ENCODE results near the gene NME1. TPM values are rescaled to one million over a fixed set of nuclear protein-coding genes. Genes with fewer than 3 reads are reported as not detected.

NME1 gene
- total and polyA plus RNA-seq, 2 donors (not counting 3 experiments of a cell fraction or from before 2014, with no cell fraction given): 214 to 326 TPM

DNA sequence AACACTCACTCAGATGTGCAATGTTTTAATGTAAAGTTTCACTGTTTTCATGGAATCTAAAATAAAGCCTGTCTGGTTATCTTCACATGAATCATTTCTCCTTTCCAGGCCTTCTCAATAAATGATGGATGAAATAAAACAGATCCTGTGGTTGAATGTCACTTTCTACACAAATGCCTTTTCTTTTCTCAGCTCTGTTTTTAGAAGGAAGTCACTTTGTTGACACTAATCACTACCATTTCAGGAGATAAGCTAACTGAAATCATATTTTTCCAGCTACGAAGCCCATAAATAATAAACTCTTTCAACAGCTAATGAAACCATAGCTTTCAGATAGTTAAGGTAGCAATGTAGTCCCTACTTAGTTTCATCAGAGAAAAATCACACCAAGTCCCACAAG is 30.8 kb downstream of the NME1 start:
- Histone ChIP-seq H3K79me2 (ENCODE audit: control insufficient read depth, insufficient read depth, low read length) (no peaks in the 10 kb centered on the region), H3K9me1 (replicated peaks; ENCODE audit: control insufficient read depth, extremely low read depth, insufficient read depth, low read length) (no peaks in the 10 kb centered on the region), H2AFZ (ENCODE audit: low read depth, low read length) (no peak overlapping the region), H3K27me3 (ENCODE audit: control insufficient read depth in 2 of 2, insufficient read depth in 2 of 2, low read length in 2 of 2) (no peaks in the 10 kb centered on the region), H3K36me3 (ENCODE audit: control insufficient read depth in 2 of 2, extremely low read depth in 1 of 2, insufficient read depth in 2 of 2, low read length in 2 of 2) (peaks cover 0 to 3% of the 10 kb centered on the region in 2 experiments), H3K4me2 (ENCODE audit: insufficient read depth, low read length) (peak overlapping the region; percentile 59), H3K9ac (replicated peaks; ENCODE audit: extremely low read depth, insufficient read depth, low read length) (no peak overlapping the region), H4K20me1 (replicated peaks; ENCODE audit: control insufficient read depth, extremely low read depth, insufficient read depth, low read length) (no peaks in the 10 kb centered on the region), H3K27ac (ENCODE audit: insufficient read depth, low read depth, low read length) (no peak overlapping the region), H3K4me1 (ENCODE audit: control insufficient read depth, extremely low read depth, insufficient read depth, low read length) (peaks cover 17% of the 10 kb centered on the region), H3K4me3 (replicated peaks in 1 of 3; ENCODE audit: insufficient read depth in 1 of 3, low read depth in 1 of 3, low read length in 3 of 3) (no peak overlapping the region), H3K9me3 (replicated peaks; ENCODE audit: control insufficient read depth, insufficient read depth, low read length) (no peaks in the 10 kb centered on the region)
- DNase-seq (ENCODE audit: low read depth, low spot score) (peak; percentile 81), FAIRE-seq (peak; percentile 72)
- intact Hi-C loops (cut with micrococcal nuclease) (no loop called here), dilution Hi-C loops (cut with MboI; ENCODE audit: extremely low pct_ligation_motif_present, low sequenced_read_pairs) (no loop called here)
- ChIA-PET POLR2A (no interaction called here), CTCF (interaction anchor here (0.6 to 1.7 kb wide), 5 partner anchors 11 to 305 kb away, joined by 3 to 8 read pairs (median 3); partner anchors contain the start of gene NME2)
- TF ChIP-seq JUN (IDR thresholded peaks at IDR 0.05; ENCODE audit: borderline replicate concordance, insufficient read depth, insufficient read length, low read depth) (no peak), EZH2 (IDR thresholded peaks at IDR 0.05; ENCODE audit: borderline replicate concordance, low read depth, low read length, severe bottlenecking) (no peak), MYC (IDR thresholded peaks at IDR 0.05; ENCODE audit: low read depth, low read length) (no peak), FOS (IDR thresholded peaks at IDR 0.05; ENCODE audit: borderline replicate concordance, insufficient read depth, low read length) (no peak), POLR2A (IDR thresholded peaks at IDR 0.05; ENCODE audit: low read depth, low read length) (peak; percentile 22)
- BruUV-seq (replicated peaks): no TSS peak

DNA sequence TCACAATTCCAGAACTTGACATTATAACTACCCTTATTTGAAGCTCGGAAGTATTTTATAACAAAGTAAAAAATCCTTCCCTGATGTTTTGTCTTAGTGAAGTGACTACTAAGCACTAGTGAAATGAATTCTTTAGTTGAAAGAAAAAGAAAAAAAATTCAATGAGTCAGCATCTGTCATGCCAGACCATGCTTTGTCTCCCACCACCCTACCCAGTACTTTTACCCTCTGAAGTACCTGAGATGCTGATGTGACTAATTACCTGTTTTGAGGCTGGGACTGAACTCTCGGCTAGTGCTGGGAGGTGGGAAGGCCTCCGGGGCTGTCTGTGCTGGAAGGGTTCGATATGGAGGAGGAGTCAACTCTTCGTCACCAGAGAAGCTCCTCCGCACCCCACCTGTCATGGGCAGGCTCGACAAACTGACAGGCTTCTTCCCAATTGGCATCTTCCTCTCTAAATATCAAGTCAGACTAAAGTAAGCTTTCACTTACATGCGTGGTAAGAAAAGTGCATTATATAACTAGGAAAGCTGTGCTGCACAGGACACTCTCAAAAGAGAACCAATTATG is 32.5 kb downstream of the NME1 start:
- peaks cover 17% of the 10 kb centered on the region for H3K4me1 ChIP-seq (ENCODE audit: control insufficient read depth, extremely low read depth, insufficient read depth, low read length)
- DNase-seq (ENCODE audit: low read depth, low spot score) (no peak), FAIRE-seq (no peak)
- H3K27me3 ChIP-seq (ENCODE audit: control insufficient read depth in 2 of 2, insufficient read depth in 2 of 2, low read length in 2 of 2): no peaks in the 10 kb centered on the region
- dilution Hi-C loops (cut with MboI; ENCODE audit: extremely low pct_ligation_motif_present, low sequenced_read_pairs) (no loop called here), intact Hi-C loops (cut with micrococcal nuclease) (no loop called here)
- BruUV-seq (replicated peaks): no TSS peak
- no peak overlapping the region for H3K4me2 ChIP-seq (ENCODE audit: insufficient read depth, low read length)
- ChIA-PET POLR2A (no interaction called here), CTCF (interaction anchor here (1.7 kb wide), 1 partner anchor 29 kb away, joined by 4 read pairs; no protein-coding TSS in a partner anchor)
- H4K20me1 ChIP-seq (replicated peaks; ENCODE audit: control insufficient read depth, extremely low read depth, insufficient read depth, low read length): no peaks in the 10 kb centered on the region
- no peak overlapping the region for H3K4me3 ChIP-seq (replicated peaks in 1 of 3; ENCODE audit: insufficient read depth in 1 of 3, low read depth in 1 of 3, low read length in 3 of 3)
- TF ChIP-seq MYC (IDR thresholded peaks at IDR 0.05; ENCODE audit: low read depth, low read length) (no peak), EZH2 (IDR thresholded peaks at IDR 0.05; ENCODE audit: borderline replicate concordance, low read depth, low read length, severe bottlenecking) (no peak), GATA2 (IDR thresholded peaks at IDR 0.05; ENCODE audit: insufficient read depth, insufficient read length, low read depth, low read length) (no peak), JUN (IDR thresholded peaks at IDR 0.05; ENCODE audit: borderline replicate concordance, insufficient read depth, insufficient read length, low read depth) (no peak), POLR2A (IDR thresholded peaks at IDR 0.05; ENCODE audit: low read depth, low read length) (no peak), POLR2AphosphoS5 (IDR thresholded peaks at IDR 0.05; ENCODE audit: insufficient read depth, low read depth, low read length) (no peak), FOS (IDR thresholded peaks at IDR 0.05; ENCODE audit: borderline replicate concordance, insufficient read depth, low read length) (no peak)
- TF ChIP-seq, protein P1, sequence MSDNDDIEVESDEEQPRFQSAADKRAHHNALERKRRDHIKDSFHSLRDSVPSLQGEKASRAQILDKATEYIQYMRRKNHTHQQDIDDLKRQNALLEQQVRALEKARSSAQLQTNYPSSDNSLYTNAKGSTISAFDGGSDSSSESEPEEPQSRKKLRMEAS (IDR thresholded peaks at IDR 0.05; ENCODE audit: insufficient read depth, insufficient read length): no peak
- TF ChIP-seq, protein P2, sequence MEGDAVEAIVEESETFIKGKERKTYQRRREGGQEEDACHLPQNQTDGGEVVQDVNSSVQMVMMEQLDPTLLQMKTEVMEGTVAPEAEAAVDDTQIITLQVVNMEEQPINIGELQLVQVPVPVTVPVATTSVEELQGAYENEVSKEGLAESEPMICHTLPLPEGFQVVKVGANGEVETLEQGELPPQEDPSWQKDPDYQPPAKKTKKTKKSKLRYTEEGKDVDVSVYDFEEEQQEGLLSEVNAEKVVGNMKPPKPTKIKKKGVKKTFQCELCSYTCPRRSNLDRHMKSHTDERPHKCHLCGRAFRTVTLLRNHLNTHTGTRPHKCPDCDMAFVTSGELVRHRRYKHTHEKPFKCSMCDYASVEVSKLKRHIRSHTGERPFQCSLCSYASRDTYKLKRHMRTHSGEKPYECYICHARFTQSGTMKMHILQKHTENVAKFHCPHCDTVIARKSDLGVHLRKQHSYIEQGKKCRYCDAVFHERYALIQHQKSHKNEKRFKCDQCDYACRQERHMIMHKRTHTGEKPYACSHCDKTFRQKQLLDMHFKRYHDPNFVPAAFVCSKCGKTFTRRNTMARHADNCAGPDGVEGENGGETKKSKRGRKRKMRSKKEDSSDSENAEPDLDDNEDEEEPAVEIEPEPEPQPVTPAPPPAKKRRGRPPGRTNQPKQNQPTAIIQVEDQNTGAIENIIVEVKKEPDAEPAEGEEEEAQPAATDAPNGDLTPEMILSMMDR (IDR thresholded peaks at IDR 0.05; ENCODE audit: extremely low read depth in 1 of 2, insufficient read depth in 1 of 2, low read depth in 1 of 2, low read length in 2 of 2): no peak
- no peaks in the 10 kb centered on the region for H3K9me3 ChIP-seq (replicated peaks; ENCODE audit: control insufficient read depth, insufficient read depth, low read length)
- no peaks in the 10 kb centered on the region for H3K79me2 ChIP-seq (ENCODE audit: control insufficient read depth, insufficient read depth, low read length)
- no peak overlapping the region for H3K27ac ChIP-seq (ENCODE audit: insufficient read depth, low read depth, low read length)
- H3K9ac ChIP-seq (replicated peaks; ENCODE audit: extremely low read depth, insufficient read depth, low read length): no peak overlapping the region
- H3K36me3 ChIP-seq (ENCODE audit: control insufficient read depth in 2 of 2, extremely low read depth in 1 of 2, insufficient read depth in 2 of 2, low read length in 2 of 2): peaks cover 0 to 11% of the 10 kb centered on the region in 2 experiments
- H2AFZ ChIP-seq (ENCODE audit: low read depth, low read length): no peak overlapping the region
- H3K9me1 ChIP-seq (replicated peaks; ENCODE audit: control insufficient read depth, extremely low read depth, insufficient read depth, low read length): no peaks in the 10 kb centered on the region
